ENCODE measurements around the gene TMEM63A.
A peak's percentile ranks its signal among the peaks of the same experiment; 100 is the strongest.
"Not testable (repeated sequence)": the region's sequence is repeated elsewhere in the genome, so short reads cannot be mapped to it uniquely, and the experiment has no call there.

Gene TMEM63A

GRCh38 chr1:225908013-225908640 lies 25.9 kb upstream of the TMEM63A start:
- no peak for DNase-seq

GRCh38 chr1:225907341-225907740 lies 25.2 kb upstream of the TMEM63A start:
- no peak for DNase-seq

- DNase-seq, result no peak
Observed at GRCh38 chr1:225906467-225906866, 24.3 kb upstream of the TMEM63A start.

GRCh38 chr1:225903623-225904022 lies 21.4 kb upstream of the TMEM63A start:
- no peak for DNase-seq

- no peak for DNase-seq
Observed at GRCh38 chr1:225899044-225899925, 17.1 kb upstream of the TMEM63A start.

GRCh38 chr1:225897595-225898514 lies 15.7 kb upstream of the TMEM63A start:
- DNase-seq, result no peak

GRCh38 chr1:225896937-225897549 lies 14.9 kb upstream of the TMEM63A start:
- peak; percentile 66 for DNase-seq

- DNase-seq, result no peak
Observed at GRCh38 chr1:225896494-225896893, 14.3 kb upstream of the TMEM63A start.

GRCh38 chr1:225892307-225892706 lies 10.1 kb upstream of the TMEM63A start:
- no peak for DNase-seq

- no peak for DNase-seq
Observed at GRCh38 chr1:225891229-225891972, 9.2 kb upstream of the TMEM63A start.

- no peak for DNase-seq
Observed at GRCh38 chr1:225890346-225891228, 8.4 kb upstream of the TMEM63A start.

GRCh38 chr1:225889743-225890142 lies 7.6 kb upstream of the TMEM63A start:
- DNase-seq, result no peak

GRCh38 chr1:225888898-225889601 lies 6.9 kb upstream of the TMEM63A start, which contains the start of gene LEFTY1:
LEFTY1 (minus strand) TSS chr1:225889146; CDS start chr1:225889066, 80 bp downstream.
- no peak for DNase-seq

GRCh38 chr1:225888289-225888897 lies 6.2 kb upstream of the TMEM63A start:
- DNase-seq, result no peak

- not testable (repeated sequence) for DNase-seq
Observed at GRCh38 chr1:225887554-225888288, 5.5 kb upstream of the TMEM63A start.

GRCh38 chr1:225887030-225887314 lies 4.8 kb upstream of the TMEM63A start:
- DNase-seq, result no peak

GRCh38 chr1:225886159-225887029 lies 4.2 kb upstream of the TMEM63A start:
- no peak for DNase-seq

GRCh38 chr1:225885336-225885735 lies 3.2 kb upstream of the TMEM63A start:
- DNase-seq, result no peak
